DMS114 treated with DMSO at 0.1 percent for 48 hours (cell line): ENCODE results near the gene BCAM.
"Not testable (repeated sequence)": the region's sequence is repeated elsewhere in the genome, so short reads cannot be mapped to it uniquely, and the experiment has no call there.

Source experiments
- DNase-seq: peaks from one replicate; lab custom pipeline; 2025; ENCODE audit not compliant: unreplicated experiment; lab: John Stamatoyannopoulos, UW

BCAM gene

GRCh38 chr19:44848036-44848811 lies 39.3 kb downstream of the BCAM start:
- no peak for DNase-seq

GRCh38 chr19:44848812-44849447 lies 40.0 kb downstream of the BCAM start:
- no peak for DNase-seq

GRCh38 chr19:44850641-44851109 lies 41.8 kb downstream of the BCAM start:
- DNase-seq = no peak

GRCh38 chr19:44851427-44851826 lies 42.5 kb downstream of the BCAM start:
- DNase-seq = no peak

GRCh38 chr19:44855606-44856005 lies 46.7 kb downstream of the BCAM start:
- no peak for DNase-seq

GRCh38 chr19:44856421-44857083 lies 47.6 kb downstream of the BCAM start:
- DNase-seq = no peak

- DNase-seq = no peak
Measured at GRCh38 chr19:44857837-44858236, 48.9 kb downstream of the BCAM start.

GRCh38 chr19:44861576-44861975 lies 52.7 kb downstream of the BCAM start:
- not testable (repeated sequence) for DNase-seq

- no peak for DNase-seq
Measured at GRCh38 chr19:44863990-44864389, 55.1 kb downstream of the BCAM start.

GRCh38 chr19:44865196-44865767 lies 56.4 kb downstream of the BCAM start:
- no peak for DNase-seq

GRCh38 chr19:44866664-44867063 lies 57.8 kb downstream of the BCAM start:
- no peak for DNase-seq

- no peak for DNase-seq
Measured at GRCh38 chr19:44867578-44867977, 58.7 kb downstream of the BCAM start.

- no peak for DNase-seq
Measured at GRCh38 chr19:44869733-44870470, 61.0 kb downstream of the BCAM start.
